Subcutaneous adipose tissue (tissue), 4 donors: ENCODE data around the gene FTH1. TPM values are rescaled to one million over a fixed set of nuclear protein-coding genes. Genes with fewer than 3 reads are reported as not detected.

ENCODE experiments used
- total RNA-seq, 4 donors: library from RNA; depleted of rRNA; stranded (reverse); fragments of >200 nt; gene quantifications; one replicate each; pipeline ENCODE4 v1.1.0, GENCODE V29; 2016
- TF ChIP-seq, protein P1 (sequence below): fragments of 450-650 bp; IDR thresholded peaks from one replicate; pipeline ENCODE4 v1.5.1; 2016; ENCODE audit warnings: low read depth, mild to moderate bottlenecking, control low read depth, antibody characterized with exemption, moderate library complexity

FTH1 gene
- total RNA-seq: over 10,000 TPM in 1 of 4 donors, 1,000 to 10,000 TPM in 3; 6,293 to 12,889 (median 8,191) TPM

- TF ChIP-seq, protein P1, sequence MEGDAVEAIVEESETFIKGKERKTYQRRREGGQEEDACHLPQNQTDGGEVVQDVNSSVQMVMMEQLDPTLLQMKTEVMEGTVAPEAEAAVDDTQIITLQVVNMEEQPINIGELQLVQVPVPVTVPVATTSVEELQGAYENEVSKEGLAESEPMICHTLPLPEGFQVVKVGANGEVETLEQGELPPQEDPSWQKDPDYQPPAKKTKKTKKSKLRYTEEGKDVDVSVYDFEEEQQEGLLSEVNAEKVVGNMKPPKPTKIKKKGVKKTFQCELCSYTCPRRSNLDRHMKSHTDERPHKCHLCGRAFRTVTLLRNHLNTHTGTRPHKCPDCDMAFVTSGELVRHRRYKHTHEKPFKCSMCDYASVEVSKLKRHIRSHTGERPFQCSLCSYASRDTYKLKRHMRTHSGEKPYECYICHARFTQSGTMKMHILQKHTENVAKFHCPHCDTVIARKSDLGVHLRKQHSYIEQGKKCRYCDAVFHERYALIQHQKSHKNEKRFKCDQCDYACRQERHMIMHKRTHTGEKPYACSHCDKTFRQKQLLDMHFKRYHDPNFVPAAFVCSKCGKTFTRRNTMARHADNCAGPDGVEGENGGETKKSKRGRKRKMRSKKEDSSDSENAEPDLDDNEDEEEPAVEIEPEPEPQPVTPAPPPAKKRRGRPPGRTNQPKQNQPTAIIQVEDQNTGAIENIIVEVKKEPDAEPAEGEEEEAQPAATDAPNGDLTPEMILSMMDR: no peak
Observed at GRCh38 chr11:61967116-61967923, at the start of gene FTH1. FTH1 (minus strand) TSS chr11:61967634; CDS start chr11:61967425, 209 bp downstream.

- TF ChIP-seq, protein P1: no peak
Observed at GRCh38 chr11:62015615-62016014, 48.2 kb upstream of the FTH1 start.

DNA sequence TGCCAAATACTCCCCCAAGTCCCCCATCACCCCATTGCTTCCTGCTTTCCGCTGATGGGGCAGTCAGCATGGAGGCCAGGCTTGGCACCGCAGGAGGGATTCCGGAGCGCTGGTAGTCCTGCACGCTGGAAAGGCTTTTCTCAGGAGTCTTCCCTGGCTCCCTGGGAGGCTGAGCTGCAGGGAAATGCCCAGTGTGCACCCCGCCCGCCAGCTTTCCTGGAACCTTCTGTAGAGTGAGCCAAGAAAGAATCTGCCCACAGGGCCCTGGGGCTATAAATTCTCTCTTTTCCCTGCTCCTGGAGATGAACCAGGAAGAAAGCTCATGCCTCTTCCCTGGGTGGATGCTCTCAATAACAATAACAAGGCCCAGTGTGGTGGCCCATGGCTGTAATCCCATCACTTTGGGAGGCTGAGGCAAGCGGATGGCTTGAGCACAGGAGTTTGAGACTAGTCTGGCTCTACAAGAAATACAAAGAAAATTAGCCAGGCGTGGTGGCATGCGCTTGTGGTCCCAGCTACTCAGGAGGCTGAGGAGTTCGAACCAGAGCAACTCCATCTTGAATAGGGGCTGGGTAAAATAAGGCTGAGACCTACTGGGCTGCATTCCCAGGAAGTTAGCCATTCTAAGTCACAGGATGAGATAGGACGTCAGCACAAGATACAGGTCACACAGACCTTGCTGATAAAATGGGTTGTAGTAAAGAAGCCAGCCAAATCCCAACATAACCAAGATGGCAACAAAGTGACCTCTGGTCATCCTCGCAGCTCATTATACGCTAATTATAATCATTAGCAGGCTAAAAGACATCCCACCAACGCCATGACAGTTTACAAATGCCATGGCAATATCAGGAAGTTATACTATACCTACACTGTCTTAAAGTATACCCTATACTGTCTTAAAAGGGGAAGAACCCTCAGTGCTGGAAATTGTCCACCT is 46.4 kb upstream of the FTH1 start:
- TF ChIP-seq, protein P1: no peak

- TF ChIP-seq, protein P1: no peak
Observed at GRCh38 chr11:62012832-62013461, 45.5 kb upstream of the FTH1 start.

GRCh38 chr11:62012451-62012831 is 45.0 kb upstream of the FTH1 start:
- TF ChIP-seq, protein P1: no peak

GRCh38 chr11:62011881-62012280 is 44.4 kb upstream of the FTH1 start:
- TF ChIP-seq, protein P1: no peak
